Ishikawa (cell line): ENCODE data around the gene PAQR6.
A peak's percentile ranks its signal among the peaks of the same experiment; 100 is the strongest.

ENCODE experiments used
- CEBPB ChIP-seq: IDR thresholded peaks from 2 replicates; pipeline ENCODE4 v1.6.1; 2012
- CREB1 ChIP-seq: IDR thresholded peaks from 2 replicates; pipeline ENCODE4 v1.6.1; 2012; ENCODE audit warnings: low read depth
- EGR1 ChIP-seq: IDR thresholded peaks from 2 replicates; pipeline ENCODE4 v1.6.1; 2012
- EP300 ChIP-seq: IDR thresholded peaks from 2 replicates; pipeline ENCODE4 v1.6.1; 2012; ENCODE audit warnings: borderline replicate concordance
- FOXM1 ChIP-seq: IDR thresholded peaks from 2 replicates; pipeline ENCODE4 v1.6.1; 2012; ENCODE audit warnings: low read depth, borderline replicate concordance
- MAX ChIP-seq: IDR thresholded peaks from 2 replicates; pipeline ENCODE4 v1.6.1; 2012
- NFIC ChIP-seq: IDR thresholded peaks from 2 replicates; pipeline ENCODE4 v1.6.1; 2012
- RAD21 ChIP-seq: IDR thresholded peaks from 2 replicates; pipeline ENCODE4 v1.6.1; 2012; ENCODE audit warnings: low read depth
- TAF1 ChIP-seq: IDR thresholded peaks from 2 replicates; pipeline ENCODE4 v1.6.1; 2012; ENCODE audit warnings: low read depth, mild to moderate bottlenecking
- TCF12 ChIP-seq: IDR thresholded peaks from 2 replicates; pipeline ENCODE4 v1.6.1; 2012; ENCODE audit warnings: low read depth
- TEAD4 ChIP-seq: IDR thresholded peaks from 2 replicates; pipeline ENCODE4 v1.6.1; 2012
- YY1 ChIP-seq: IDR thresholded peaks from 2 replicates; pipeline ENCODE4 v1.6.1; 2012; ENCODE audit warnings: low read depth
- ZBTB7A ChIP-seq: IDR thresholded peaks from 2 replicates; pipeline ENCODE4 v1.6.1; 2012; ENCODE audit warnings: low read depth
- TF ChIP-seq, protein P1 (sequence below): IDR thresholded peaks from 2 replicates; pipeline ENCODE4 v1.6.1; 2012; ENCODE audit warnings: low read depth, mild to moderate bottlenecking
- TF ChIP-seq, protein P2 (sequence below): IDR thresholded peaks from 2 replicates; pipeline ENCODE4 v1.6.1; 2012

Gene PAQR6

GRCh38 chr1:156281281-156281680 lies 33.4 kb upstream of the PAQR6 start:
- TF ChIP-seq RAD21 (no peak), CREB1 (no peak), MAX (no peak), TAF1 (no peak), ZBTB7A (no peak), FOXM1 (no peak), NFIC (no peak), YY1 (no peak), EGR1 (no peak), TCF12 (no peak), TEAD4 (no peak), CEBPB (no peak), EP300 (no peak)
- TF ChIP-seq, protein P1, sequence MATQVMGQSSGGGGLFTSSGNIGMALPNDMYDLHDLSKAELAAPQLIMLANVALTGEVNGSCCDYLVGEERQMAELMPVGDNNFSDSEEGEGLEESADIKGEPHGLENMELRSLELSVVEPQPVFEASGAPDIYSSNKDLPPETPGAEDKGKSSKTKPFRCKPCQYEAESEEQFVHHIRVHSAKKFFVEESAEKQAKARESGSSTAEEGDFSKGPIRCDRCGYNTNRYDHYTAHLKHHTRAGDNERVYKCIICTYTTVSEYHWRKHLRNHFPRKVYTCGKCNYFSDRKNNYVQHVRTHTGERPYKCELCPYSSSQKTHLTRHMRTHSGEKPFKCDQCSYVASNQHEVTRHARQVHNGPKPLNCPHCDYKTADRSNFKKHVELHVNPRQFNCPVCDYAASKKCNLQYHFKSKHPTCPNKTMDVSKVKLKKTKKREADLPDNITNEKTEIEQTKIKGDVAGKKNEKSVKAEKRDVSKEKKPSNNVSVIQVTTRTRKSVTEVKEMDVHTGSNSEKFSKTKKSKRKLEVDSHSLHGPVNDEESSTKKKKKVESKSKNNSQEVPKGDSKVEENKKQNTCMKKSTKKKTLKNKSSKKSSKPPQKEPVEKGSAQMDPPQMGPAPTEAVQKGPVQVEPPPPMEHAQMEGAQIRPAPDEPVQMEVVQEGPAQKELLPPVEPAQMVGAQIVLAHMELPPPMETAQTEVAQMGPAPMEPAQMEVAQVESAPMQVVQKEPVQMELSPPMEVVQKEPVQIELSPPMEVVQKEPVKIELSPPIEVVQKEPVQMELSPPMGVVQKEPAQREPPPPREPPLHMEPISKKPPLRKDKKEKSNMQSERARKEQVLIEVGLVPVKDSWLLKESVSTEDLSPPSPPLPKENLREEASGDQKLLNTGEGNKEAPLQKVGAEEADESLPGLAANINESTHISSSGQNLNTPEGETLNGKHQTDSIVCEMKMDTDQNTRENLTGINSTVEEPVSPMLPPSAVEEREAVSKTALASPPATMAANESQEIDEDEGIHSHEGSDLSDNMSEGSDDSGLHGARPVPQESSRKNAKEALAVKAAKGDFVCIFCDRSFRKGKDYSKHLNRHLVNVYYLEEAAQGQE = no peak
- TF ChIP-seq, protein P2, sequence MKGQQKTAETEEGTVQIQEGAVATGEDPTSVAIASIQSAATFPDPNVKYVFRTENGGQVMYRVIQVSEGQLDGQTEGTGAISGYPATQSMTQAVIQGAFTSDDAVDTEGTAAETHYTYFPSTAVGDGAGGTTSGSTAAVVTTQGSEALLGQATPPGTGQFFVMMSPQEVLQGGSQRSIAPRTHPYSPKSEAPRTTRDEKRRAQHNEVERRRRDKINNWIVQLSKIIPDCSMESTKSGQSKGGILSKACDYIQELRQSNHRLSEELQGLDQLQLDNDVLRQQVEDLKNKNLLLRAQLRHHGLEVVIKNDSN = no peak

- no peak for TF ChIP-seq ZBTB7A
- TF ChIP-seq, protein P1 = no peak
- no peak for TF ChIP-seq EGR1
- no peak for TF ChIP-seq TEAD4
- TF ChIP-seq RAD21 = no peak
- no peak for TF ChIP-seq TAF1
- TF ChIP-seq, protein P2 = no peak
- TF ChIP-seq NFIC = no peak
- TF ChIP-seq FOXM1 = no peak
- no peak for TF ChIP-seq EP300
- no peak for TF ChIP-seq CEBPB
- TF ChIP-seq MAX = no peak
- no peak for TF ChIP-seq TCF12
- TF ChIP-seq YY1 = no peak
Observed at GRCh38 chr1:156279837-156280236, 32.0 kb upstream of the PAQR6 start.

- peak; percentile 74; the same call in 1 of the 2 replicates for TF ChIP-seq CEBPB
- no peak for TF ChIP-seq TEAD4
Observed at GRCh38 chr1:156276966-156277381, 29.1 kb upstream of the PAQR6 start.

DNA sequence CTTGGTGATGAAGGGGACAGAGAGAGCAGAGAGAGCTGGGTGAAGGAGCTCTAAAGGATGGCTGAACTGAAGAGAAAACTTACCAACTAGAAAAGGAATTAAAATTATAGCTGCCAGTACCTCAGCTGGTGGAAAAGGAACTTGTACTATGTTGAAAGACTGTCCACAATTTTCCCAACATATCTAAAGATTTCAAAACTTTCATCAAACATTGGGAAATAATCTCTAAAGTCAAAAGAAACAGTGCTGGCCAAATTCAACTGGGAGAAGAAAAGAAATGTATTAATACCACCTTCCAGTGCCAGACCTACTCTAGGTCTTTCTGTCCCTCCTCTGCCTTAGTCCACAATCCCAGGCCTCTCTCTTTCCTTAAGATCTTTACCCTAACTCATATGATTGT lies 28.7 kb upstream of the PAQR6 start:
- no peak for TF ChIP-seq MAX
- TF ChIP-seq RAD21 = no peak
- no peak for TF ChIP-seq TEAD4
- TF ChIP-seq ZBTB7A = no peak
- TF ChIP-seq, protein P2 = no peak
- no peak for TF ChIP-seq YY1
- no peak for TF ChIP-seq CREB1
- no peak for TF ChIP-seq CEBPB
- TF ChIP-seq TCF12 = no peak

- TF ChIP-seq TAF1 (no peak), EGR1 (no peak), NFIC (no peak), CEBPB (no peak), CREB1 (no peak), ZBTB7A (no peak), EP300 (no peak), RAD21 (no peak), TEAD4 (no peak), TCF12 (no peak), MAX (no peak), FOXM1 (no peak), YY1 (no peak)
- TF ChIP-seq, protein P1 = no peak
- TF ChIP-seq, protein P2 = no peak
Observed at GRCh38 chr1:156270314-156270713, 22.5 kb upstream of the PAQR6 start.
